NCI-H345 treated with DMSO at 0.1 percent for 48 hours (cell line): Measurements from ENCODE around the gene RNF11.

ENCODE experiments used
- DNase-seq: peaks from one replicate; lab custom pipeline; 2025; ENCODE audit not compliant: unreplicated experiment; lab: John Stamatoyannopoulos, UW

Gene RNF11

DNA sequence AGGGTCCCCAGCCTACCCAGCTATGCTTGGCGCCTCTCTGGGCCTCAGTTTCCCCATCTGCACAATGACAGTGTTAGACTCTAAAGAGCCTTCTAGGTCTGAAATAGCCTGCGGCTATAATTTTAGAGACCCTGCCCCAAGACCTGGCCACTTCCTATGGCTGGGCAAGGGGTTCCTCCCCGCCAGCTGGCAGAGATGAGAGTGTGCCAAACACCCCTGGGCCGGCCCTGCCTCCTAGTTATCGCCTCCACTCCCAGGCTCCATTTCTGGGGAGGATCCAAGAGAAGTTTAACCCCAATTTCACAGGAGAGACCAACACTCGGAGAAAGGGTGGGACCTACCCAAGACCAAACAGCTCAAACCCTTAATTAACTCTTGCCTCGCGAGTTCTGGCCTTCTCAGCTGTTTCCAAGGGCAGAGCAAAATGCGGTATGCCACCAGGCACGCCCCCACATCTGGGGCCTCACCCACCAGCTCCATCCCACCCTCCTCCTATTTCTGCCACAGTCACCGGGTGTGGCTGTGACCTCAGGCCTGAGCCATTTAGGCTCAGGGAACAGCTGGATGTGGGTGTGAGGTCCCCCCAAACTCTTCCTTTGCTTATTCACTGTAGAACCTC is 58.6 kb downstream of the RNF11 start:
- no peak for DNase-seq

DNA sequence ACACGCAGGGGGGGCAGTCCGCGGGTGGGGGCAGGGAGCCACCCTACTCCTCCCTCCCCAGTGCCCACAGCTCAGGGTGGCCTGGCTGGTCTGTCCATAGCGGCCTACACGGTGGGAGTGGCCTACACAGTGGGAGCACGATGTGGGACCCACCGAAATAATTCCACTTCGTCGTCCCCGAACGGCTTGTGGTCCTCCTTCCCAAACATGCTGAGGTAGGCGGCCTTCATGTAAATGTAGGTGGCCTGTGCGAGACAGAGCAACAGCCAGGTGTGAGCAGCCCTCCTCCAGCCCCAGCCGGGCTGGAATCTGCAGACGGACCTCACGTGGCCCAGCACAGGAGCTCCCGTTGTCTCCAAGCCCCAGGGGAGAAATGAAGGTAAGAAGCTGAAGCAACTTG is 59.9 kb downstream of the RNF11 start:
- DNase-seq = no peak

DNA sequence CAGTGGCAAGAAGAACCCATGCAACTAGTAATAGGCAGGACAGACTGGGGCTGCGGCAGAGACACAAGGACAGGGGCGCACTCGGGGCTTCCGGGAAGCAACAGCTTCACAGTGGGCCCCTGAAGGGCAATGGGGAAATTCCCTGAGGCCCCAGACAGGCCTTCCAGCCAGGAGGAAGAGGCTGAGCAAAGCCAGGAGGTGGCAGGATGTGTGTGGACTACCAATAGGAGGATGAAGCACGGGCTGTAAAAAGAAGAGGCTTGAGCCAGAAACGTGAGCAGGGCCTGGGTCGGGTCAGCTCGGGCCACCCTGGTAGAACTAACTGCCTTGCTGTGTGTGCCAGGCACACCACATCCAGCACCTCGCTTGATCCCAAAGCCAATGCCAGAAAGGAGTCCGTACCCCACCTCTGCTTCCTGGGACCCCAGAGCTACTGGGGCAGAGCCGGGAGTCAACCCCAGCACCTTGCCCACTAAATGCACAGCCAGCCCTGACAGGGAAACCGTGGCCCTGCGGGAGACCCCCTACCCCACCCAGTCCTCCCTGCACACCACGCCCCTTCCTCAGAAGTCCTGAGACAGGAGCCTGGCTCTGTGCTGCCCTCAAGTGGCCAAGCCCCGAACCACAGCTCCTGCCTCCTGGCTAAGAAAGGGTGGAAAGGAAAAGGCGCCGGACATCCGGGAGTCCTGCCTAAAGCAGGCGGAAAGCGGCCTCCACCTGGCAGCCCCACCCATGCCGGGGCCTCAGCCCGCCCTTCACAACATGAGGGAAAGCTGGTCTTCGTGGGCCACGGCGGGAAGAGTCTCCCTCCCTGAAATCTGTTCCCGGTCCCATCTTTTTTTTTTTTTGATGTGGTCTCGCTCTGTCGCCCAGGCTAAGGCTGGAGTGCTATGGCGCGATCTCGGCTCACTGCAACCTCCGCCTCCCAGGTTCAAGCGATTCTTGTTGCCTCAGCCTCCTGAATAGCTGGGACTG is 60.6 kb downstream of the RNF11 start:
- DNase-seq = peak; percentile 49

DNA sequence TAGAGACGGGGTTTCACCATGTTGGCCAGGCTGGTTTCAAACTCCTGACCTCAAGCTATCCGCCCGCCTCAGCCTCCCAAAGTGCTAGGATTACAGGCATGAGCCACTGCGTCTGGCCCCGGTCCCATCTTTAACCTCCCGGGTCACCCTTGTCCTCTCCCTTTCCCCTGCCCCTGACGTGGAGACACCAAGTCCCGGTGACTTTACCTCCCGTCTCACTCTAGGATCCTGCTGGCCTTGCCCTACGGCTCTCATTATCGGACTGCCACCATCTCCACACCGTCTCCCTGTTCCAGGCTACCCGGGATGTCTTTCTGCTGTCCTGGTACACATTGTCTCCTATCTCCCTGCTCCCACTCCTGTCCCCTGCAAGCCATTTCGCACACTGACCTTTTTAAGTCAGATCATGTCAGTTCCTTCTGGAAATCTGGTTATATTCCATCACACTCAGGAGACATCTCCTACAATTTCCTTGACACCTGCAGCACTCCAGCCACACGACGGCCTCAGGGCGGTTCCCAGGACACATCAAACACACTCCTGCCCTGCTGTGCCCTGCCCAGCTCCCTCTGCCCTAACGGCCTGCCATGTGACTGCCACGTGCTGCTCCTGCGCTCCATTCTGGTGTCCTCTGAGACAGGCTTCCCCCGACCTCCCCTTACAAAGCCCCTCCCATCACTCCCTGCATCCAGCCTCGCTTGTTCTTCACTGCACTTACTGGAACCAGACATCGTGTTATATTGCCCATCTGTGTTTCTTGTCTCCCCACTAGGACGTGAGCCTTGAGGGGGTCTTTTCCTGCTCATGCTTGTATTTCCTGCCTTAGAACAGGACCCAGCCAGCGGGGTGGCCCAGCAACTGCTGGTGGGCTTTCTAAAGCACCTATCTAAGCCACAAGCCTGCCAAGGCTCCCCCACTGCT is 61.6 kb downstream of the RNF11 start:
- no peak for DNase-seq

DNA sequence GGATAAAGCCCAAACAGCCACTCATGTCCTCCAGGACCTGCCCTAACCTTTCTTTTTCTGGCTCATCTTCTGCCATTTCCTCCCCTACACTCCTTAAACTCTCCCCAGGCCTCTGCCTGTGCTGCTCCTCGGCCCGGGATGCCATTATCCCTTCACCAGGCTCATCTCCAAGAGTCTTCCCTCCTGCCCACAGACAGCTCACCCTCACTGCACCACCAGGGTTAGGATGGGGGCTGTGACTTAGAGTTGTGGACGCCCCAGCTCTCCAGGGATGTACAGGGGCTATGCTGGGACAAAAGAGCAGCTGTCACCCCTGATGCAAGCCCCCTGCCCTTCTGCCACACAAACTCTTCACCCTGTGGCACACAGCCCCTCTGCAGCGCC is 62.2 kb downstream of the RNF11 start:
- no peak for DNase-seq

DNA sequence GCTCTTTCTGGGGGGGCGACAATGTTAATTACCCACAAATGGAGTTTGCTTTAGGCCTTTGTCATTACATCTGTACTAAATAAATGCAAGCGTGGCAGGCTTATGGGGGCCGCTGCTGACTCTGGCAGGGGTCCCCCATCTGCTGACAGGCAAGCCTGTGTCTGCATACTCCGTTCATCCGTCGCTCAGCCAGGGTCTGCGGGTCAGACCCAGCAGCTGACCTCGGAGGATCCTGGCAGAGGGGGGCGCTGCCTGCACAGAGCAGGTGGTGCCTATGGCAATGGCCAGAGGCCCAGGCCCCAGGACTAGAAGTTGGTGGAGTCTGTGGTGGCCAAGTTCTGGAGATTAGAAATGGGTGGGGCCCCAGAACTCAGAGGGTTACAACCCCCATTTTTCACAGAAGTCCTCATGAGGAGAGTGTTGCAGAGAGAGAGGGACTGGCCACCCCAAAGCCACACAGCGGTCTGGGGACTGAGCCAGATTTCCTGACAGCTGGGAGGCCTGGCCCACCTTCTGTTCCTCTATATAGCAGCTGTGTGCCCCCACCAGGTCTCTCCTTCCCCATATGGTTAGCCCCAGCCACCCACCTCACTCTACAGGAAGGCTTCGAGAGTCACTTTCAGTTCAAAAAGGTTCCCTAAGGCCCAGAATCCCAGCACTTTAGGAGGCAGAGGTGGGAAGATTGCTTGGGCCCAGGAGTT is 63.3 kb downstream of the RNF11 start:
- DNase-seq = no peak

DNA sequence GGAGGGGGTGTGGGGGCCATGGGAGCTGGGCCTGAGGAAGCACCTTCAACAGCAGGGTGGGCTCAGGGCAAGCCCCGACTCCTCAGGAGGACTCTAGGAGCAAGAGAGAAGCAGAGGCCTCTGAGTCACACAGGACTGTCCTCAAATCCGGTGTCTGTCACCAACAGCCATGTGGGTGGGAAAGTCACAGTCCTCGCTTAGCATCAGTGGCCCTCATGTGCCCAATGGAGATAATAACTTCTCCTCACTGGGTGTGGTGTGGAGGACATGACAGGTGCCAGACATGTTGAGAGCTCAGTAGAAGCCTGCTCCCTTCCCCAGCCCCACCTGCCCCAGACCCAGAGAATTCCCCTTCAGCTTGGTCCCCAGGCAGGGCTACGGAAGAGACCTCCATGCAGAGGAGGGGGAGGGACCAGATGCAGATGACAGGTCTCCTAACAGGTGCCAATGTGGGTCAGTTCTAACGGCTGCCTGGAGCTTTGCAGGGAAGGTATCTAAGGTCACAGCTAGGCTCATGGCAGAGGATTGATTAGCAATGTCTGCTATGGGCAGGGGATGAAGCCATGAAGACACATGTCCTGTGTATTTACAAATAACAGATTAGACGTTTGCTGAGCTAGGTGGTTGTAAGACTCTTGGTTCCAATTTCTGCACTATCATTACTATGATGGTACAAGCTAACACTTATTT is 64.1 kb downstream of the RNF11 start:
- DNase-seq = no peak

DNA sequence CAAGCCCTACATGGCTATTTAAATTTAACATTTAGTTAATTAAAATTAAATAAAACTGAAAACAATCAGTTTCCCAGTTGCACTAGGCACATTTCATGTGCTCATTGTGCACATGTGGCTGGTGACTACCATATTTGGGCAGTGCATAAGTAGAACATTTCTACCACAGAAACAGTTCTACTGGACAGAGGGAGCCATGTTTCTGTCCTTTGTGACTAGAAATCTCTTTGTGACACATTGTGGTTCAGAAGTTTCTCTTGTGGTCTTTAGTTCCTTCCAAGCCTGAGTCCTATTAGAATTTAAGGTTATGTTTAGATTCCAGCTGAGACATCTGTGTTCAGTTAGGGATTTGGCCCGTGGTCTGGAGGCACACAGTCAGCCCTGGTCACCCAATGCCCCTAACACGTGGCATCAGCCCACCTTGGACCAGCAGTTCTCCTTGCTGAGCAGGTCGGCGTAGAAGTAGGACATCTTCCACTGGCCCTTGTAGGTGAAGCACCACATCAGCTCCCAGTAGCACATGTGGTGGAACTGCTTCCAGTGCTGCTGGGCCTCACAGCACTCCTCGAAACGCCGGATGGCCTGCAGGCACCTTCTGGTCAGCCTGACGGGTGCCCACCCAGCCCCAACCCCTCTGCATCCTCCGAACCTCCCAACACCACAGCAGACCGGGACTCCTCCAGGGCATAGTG is 65.2 kb downstream of the RNF11 start:
- DNase-seq = no peak

DNA sequence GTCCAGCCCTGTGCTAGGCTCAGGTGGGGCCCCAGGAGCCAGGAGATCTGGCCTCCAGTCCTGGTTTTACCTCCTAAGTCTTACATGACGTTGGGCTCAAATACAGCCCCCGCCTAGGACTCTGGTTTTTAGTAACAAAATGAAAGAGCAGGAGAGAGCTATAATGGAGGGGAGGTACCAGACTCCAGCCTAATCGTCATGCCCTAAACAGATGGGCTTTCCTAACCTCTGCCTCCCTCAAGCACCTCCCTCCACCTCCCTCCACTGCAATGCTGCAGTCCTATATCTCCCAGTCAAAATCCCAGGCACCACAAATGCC is 65.7 kb downstream of the RNF11 start:
- no peak for DNase-seq

DNA sequence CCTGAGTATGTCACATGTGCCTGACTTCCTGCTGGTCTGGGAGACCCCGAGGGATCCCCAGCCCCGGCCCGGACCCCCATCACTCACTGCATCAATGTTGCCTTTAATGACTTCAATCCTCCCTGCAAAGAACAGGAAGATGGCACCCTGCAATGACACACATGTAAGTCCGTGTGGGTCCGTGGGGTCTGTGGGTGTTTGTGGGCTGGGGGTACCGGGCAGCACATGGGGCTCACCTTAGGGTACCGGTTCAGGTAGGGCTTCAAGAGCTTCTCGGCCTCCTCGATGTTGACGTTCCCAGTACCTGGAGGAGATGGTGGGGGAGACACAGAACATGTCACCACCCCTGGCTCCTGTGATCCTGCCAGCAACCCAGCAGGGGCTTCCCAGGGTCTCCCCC is 66.2 kb downstream of the RNF11 start:
- no peak for DNase-seq

DNA sequence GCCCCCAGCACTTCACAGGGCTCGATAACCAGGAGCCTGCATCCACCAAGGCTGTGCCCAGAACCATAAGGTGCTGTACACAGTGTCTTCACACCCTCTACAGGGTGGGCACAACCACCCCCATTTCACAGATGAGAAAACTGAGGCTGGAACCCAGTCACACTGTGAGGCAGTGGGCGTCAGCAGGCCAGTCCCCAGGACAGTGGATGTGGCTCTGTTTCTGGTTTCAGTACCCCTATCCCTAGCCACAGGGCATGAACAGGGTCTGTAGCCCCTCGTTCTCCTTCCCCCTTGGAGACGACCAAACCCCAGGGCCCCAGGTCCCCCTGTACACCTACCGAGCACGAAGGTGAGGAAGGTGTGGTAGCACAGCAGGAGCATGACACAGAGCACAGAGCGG is 66.7 kb downstream of the RNF11 start:
- DNase-seq = no peak

DNA sequence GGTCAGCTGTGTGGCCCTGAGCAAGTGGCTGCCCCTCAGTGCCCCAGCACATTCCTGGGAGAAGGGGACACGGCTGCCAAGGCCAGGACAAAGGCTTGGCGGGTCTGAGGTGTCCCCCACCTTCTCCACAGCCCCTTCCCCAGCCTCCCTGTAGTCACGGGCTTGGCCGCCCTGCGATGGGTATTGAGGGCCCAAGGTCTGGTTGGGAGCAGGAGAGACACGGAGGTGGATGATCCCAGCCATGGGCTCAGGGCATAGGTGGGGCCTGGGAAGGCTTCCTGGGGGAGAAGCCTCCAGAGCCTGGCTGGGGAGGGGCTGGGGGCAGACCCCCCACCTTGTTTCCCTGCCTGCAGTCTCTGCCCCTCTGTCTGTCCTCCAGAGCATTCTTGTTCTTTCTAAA is 67.2 kb downstream of the RNF11 start:
- no peak for DNase-seq

DNA sequence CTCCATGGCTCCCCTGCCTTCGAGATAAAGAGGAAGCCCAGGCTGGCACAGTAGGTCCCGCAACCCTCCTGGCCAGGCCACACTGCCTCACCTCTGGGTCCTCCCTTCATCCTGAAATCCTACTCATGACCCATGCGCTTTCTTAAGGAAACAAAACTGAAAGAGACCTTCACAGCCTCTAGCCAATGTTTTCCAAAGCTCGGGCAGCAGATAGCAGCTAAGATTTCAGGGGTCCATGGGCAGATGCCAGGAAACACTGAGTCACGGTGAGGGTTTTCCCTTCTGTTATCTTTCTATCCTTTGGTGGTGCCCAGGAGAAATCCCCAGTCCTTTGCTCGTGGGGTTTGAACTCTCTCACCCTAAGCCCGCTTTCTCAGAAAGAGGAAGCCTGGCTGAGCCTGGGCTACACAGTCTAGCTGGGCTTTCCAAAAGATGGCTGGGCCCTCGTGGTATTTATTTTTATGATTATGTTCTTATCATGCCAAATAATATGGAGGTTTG is 67.7 kb downstream of the RNF11 start:
- no peak for DNase-seq

DNA sequence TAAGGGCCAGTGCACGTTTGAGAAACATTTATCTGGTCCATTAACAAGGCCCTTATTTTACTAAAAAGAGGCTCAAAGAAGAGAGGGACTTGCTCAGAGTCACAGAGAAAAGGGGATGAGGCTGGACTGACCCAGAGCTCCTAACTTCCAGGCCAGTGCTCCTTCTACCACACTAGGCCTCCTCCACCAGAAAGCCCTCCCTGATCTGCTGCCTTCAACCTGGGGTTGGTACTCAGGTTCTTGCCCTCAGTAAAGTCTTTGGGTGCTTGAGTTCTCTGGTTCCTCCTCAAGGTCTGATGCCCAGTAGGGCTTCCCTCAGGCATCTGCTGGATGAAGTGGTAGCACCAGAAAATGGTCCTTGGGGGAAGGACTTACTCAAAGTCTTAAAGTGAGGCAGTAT is 68.3 kb downstream of the RNF11 start:
- DNase-seq = no peak

DNA sequence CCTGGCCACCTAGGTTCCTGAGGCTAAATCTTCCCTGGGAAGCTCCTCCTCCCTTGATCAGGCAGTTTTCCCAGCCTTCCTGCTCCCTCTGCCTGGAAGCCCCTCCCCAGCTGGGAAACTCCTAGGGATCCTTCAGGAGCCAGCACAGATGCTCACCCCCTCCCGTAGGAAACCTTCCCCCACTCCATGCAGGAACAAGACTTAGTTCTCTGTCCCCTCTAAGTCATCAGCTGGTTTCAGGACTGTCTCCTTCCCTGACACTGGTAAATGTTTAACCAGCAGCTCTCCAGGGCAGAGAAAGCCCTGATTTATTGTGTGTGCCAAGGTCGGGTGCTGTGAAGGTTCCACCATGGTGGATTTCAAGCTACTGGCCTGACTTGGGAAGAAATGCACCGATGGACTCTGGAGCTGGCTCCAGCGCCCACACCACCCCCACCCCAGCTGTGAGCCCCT is 69.3 kb downstream of the RNF11 start:
- no peak for DNase-seq

DNA sequence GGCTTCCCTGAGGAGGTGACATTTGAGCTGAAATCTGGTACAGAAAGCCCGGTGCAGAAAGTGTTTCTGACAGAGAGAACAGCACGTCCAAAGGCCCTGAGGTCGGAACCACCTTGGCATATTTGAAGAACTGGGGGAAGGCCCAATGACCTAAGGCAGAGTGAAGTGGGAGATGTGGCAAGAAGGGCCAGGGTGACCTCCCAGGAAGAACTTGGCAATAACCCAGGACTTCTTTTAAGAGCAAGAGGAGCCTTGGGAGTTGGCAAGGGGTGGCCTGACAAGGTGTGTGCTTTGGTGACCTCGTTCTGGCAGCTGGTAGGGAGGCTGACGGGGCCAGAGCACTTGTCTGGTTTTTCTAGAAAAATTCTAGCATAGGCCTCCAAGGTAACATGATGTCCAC is 70.9 kb downstream of the RNF11 start:
- no peak for DNase-seq

DNA sequence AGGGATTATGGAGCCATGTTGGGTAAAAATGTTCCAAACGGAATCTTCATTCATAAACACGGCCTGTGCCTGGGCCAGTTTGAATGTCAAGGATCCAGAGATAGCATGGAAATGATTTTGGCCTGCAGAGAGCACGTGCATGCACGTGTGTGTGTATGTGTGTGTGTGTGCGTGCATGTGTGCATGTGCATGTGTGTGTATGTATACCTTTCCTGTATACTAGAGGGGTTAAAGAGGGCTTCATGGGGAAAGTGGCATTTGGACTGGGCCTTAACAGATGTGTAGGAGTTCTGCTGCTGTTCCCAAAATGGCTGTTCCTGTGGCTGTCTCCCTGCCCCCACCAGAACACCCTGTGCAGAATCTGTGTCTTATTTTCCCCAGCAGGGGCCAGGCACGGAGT is 72.6 kb downstream of the RNF11 start:
- no peak for DNase-seq

DNA sequence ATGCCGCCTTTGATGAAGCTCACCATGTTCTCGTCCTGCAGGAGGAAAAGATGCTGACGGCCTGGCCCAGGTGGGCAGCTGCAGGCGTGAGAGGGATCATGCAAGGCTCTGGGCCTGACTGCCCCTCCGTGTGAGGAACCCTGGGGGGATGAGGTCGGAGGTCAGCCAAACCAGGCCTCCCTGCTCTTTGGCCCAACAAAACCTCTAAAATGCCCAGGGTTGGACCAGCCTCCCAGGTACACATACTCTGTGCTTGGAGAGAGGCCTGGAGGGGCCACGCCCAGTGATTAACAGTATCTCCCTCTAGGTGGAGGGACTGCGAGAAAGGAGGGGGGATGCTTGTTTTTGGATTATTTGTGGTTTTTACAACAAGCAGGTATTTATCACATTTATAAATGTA is 73.2 kb downstream of the RNF11 start:
- DNase-seq = no peak

DNA sequence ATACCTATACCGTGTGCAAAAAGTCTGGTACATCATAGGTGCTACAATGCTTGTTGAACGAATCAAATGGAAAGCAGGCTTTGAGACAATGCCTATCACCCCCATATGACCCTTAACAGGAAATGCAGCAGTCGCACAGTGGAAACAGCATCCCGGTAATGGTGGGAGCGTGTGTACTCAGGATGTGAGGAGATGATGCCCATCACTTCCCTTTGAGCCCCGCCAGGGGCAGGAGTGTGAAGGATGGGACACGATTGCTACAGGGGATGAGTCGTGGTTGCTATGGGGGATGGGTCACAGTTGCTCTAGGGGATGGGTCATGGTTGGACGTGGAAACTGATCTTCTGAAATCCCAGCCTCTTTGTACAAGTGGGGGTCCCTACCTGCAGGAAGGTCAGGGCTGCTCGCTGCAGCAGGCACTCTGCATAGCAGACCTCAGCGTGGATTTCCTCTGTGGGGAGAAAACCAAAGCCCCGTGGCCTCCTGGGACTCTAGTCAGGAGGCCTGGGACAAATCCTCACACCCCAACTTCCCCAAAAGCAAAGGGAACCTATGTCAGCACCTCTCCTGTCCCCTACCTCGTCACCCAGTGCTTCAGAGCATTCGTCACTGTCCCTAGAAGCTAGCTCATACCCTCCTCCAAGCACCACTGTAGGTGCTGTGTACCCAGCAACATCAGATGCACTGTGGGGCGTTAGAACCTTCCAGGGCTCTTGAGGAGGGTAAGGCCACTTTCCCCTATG is 75.0 kb downstream of the RNF11 start:
- DNase-seq = no peak
